AG09319 (cell line): Measurements from ENCODE around the gene PTEN.
"Not testable (repeated sequence)": the region's sequence is repeated elsewhere in the genome, so short reads cannot be mapped to it uniquely, and the experiment has no call there.

Experiments
- DNase-seq: peaks from one replicate; pipeline ENCODE4 v3.0.0-alpha.2; 2010; ENCODE audit warnings: low read depth; ENCODE audit errors: extremely low read depth
- TF ChIP-seq, protein P1 (sequence below): IDR thresholded peaks from 2 replicates; pipeline ENCODE4 v1.5.1; 2011; ENCODE audit warnings: low read depth, mild to moderate bottlenecking, inconsistent platforms, low read length, moderate library complexity

Gene PTEN

GRCh38 chr10:87842220-87842641, 21.2 kb upstream of the PTEN start:
- no peak for DNase-seq
- TF ChIP-seq, protein P1, sequence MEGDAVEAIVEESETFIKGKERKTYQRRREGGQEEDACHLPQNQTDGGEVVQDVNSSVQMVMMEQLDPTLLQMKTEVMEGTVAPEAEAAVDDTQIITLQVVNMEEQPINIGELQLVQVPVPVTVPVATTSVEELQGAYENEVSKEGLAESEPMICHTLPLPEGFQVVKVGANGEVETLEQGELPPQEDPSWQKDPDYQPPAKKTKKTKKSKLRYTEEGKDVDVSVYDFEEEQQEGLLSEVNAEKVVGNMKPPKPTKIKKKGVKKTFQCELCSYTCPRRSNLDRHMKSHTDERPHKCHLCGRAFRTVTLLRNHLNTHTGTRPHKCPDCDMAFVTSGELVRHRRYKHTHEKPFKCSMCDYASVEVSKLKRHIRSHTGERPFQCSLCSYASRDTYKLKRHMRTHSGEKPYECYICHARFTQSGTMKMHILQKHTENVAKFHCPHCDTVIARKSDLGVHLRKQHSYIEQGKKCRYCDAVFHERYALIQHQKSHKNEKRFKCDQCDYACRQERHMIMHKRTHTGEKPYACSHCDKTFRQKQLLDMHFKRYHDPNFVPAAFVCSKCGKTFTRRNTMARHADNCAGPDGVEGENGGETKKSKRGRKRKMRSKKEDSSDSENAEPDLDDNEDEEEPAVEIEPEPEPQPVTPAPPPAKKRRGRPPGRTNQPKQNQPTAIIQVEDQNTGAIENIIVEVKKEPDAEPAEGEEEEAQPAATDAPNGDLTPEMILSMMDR, result no peak

DNA sequence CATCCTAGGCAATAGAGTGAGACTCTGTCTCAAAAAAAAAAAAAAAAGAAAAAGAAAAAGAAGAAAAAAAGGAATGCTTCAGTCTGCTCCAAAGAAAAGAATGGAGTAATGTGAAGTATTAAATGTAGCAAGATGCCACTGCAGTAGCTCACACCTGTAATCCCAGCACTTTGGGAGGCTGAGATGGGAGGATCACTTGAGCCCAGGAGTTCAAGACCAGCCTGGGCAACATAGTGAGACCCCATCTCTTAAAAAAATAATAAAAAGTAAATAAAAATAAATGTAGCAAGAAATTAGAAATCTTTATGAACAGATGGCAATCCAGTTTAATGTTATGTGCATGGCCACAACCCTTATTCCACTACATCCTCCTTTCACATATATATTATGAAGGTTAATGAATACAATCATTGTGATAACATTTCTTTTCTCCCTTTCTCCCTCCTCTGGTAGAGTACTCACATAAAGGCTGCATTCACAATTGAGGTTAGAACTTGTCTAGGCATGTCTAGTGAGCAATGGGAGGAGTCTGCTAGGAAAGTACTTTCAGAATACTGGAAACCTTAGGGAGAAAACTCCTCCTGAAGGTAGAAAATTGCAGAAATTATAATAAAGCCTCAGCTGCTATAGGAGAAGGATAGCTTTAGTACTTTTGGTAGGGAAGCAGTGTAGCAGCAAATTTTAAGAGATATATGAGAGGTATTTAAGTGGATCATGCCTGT, 20.5 kb upstream of the PTEN start:
- TF ChIP-seq, protein P1, result no peak; the same call in 1 of the 2 replicates
- DNase-seq, result no peak

DNA sequence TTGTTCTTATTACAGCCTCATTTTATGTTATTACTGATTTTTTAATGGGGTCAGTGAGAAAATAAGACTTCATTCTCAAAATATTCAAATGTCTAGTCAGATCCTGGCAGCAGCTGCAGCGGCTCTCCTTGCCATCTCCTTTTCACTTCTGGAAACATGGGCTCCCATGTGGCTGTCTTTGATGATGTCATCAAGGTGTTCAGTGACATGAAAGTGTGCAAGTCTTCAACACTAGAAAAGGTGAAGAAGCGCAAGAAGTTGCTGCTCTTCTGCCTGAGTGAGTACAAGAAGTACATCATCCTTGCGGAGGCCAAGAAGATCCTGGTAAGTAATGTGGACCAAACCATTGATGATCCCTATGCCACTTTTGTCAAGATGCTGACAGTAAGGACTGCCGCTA, 19.7 kb upstream of the PTEN start:
- TF ChIP-seq, protein P1, result no peak
- no peak for DNase-seq

GRCh38 chr10:87844837-87845623, 18.4 kb upstream of the PTEN start:
- no peak for DNase-seq
- TF ChIP-seq, protein P1, result no peak

DNA sequence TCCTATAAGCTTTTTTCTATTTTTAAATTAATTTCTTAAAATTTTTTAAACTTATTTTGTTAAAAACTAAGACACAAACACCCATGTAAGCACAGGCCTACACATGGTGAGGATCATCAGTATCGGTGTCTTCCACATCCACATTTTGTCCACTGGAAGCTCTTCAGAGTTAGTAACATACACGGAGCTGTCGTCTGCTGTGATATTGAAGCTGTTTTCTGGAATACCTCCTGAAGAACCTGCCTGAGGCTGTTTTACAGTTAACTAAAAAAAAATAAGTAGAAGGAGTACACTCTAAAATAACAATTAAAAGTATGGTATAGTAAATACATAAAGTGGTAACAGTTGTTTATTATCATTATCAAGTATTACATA, 17.8 kb upstream of the PTEN start:
- DNase-seq, result no peak
- TF ChIP-seq, protein P1, result no peak

- DNase-seq, result no peak
- TF ChIP-seq, protein P1, result no peak
These were observed 17.4 kb upstream of the PTEN start for GRCh38 chr10:87846023-87846422.

GRCh38 chr10:87846711-87847110, 16.7 kb upstream of the PTEN start:
- not testable (repeated sequence) for DNase-seq
